Stimulated activated CD8-positive, alpha-beta memory T cell treated with anti-CD3 and anti-CD28 coated beads, Interleukin-4, amount 100 ng/mL, for 1 hour (primary cell): ENCODE results near the gene BRIX1.
"Not testable (repeated sequence)": the region's sequence is repeated elsewhere in the genome, so short reads cannot be mapped to it uniquely, and the experiment has no call there.

ENCODE experiments used
- DNase-seq, 2 donors: peaks; one replicate each; pipeline ENCODE4 v3.0.0-alpha.2; 2020; ENCODE audit warnings: low read depth in 2 of 2, low spot score in 1 of 2

The BRIX1 gene

GRCh38 chr5:34959323-34959722 is 43.8 kb downstream of the BRIX1 start:
- no peak for DNase-seq

GRCh38 chr5:34967540-34967939 is 52.0 kb downstream of the BRIX1 start:
- no peak for DNase-seq

GRCh38 chr5:34968258-34968657 is 52.7 kb downstream of the BRIX1 start:
- DNase-seq = no peak

- DNase-seq = no peak
These were observed 55.0 kb downstream of the BRIX1 start for GRCh38 chr5:34970552-34970951.

- DNase-seq = not testable (repeated sequence)
These were observed 56.1 kb downstream of the BRIX1 start for GRCh38 chr5:34971655-34972054.
